HG03442 (cell line): Measurements from ENCODE around the gene ZNF407.
"Not testable (repeated sequence)": the region's sequence is repeated elsewhere in the genome, so short reads cannot be mapped to it uniquely, and the experiment has no call there.

Experiments
- ATAC-seq: cut with Tn5 transposase; IDR thresholded peaks from one replicate; pipeline ENCODE4 v1.9.1; 2021; ENCODE audit warnings: mild to moderate bottlenecking, moderate library complexity; ENCODE audit not compliant: unreplicated experiment

The ZNF407 gene

DNA sequence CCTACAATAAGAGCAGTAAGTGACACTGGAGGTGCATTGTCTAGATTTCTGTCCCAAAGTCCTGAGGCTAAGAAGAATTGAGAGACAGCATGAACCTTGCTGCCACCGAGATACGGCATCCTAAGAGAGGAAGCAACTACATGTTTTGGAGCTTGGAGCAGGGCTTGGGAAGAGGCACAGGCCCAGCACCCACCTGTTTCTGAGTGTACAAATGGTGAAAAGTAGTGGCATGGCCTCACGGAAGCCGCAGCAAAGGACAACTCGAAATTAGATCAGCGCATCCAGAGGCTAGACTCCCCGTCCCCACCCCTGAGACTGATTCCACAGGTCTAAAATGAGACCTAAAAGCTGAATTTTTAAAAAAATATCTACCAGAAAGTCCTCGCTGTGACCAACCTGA, 483.8 kb downstream of the ZNF407 start:
- no peak for ATAC-seq

DNA sequence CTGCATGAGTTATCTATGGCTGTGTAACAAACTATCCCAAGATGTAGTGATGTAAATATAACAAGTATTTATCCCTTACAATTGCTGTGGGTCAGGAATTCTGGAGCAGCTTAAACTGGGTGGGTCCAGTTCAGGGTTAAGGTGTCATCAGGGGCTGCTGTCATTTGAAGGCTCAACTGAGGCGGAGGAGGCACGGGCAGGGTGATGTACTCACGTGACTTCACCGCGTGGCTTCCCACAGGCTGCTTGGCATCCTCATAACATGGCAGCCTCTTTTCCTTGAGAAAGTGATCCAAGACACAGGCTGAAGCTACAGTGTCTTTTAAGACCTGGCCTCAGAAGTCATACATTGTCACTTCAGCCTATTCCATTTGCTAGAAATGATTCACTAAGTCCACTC, 485.5 kb downstream of the ZNF407 start:
- ATAC-seq: no peak

DNA sequence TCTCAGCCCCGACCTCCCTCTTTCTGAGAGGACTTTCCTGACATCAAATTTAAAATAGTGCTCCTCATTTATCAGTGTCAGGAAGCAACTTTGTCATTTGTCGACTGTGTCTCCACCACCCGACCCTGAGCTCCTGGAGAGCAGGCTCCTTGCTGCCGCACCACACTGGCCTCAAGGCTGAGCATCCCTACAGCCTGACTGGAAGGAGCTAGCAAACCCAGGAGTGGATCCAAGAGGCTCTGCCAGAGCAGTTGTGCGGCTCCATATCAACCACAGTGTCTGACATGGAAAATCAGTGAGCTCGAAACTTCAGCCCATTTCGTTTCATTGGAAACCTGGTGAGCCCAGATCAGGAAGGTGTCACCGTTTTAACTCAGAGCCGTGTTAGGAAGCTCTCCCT, 486.1 kb downstream of the ZNF407 start:
- ATAC-seq: no peak

DNA sequence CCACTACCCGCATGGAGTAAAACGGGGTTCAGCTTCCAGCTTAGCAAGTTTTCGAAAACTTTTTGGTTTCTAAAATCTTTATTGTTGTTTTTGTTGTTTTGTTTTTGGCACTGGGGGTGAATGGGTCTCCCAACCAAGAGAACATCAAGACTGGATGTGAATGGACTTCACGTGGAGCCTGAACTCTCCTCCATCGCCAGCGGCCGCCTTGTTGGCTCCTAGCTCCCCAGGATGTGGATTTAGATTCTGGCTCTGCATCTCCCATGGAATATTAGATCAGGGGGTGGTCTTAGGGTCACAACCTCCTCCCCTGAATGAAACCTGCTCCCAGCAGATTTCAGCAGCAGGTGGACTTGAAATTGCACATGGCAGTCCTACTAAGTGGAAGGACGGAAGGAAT, 488.0 kb downstream of the ZNF407 start:
- ATAC-seq: not testable (repeated sequence)

DNA sequence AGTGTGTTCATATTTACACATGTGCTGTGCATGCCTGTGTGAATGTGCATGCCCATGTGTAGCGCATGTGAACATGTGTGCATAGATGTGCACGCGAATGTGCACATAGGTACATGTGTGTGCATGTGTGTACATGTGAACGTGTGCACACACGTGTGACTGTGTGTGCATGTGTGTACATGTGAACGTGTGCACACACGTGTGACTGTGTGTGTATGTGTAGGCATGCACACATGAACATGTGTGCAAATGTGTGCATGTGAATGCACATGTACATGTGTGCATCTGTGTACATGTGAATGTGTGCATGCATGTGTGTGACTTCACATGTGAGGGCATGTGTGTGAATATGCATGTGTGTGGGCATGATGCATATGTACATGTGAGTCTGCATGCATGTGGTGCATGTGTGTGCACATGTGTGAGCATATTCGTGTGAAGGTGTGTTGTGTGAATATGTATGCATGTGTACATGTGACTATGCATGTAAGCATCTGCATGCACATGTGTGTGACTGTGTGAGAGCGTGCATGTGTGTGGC, 488.9 kb downstream of the ZNF407 start:
- no peak for ATAC-seq

DNA sequence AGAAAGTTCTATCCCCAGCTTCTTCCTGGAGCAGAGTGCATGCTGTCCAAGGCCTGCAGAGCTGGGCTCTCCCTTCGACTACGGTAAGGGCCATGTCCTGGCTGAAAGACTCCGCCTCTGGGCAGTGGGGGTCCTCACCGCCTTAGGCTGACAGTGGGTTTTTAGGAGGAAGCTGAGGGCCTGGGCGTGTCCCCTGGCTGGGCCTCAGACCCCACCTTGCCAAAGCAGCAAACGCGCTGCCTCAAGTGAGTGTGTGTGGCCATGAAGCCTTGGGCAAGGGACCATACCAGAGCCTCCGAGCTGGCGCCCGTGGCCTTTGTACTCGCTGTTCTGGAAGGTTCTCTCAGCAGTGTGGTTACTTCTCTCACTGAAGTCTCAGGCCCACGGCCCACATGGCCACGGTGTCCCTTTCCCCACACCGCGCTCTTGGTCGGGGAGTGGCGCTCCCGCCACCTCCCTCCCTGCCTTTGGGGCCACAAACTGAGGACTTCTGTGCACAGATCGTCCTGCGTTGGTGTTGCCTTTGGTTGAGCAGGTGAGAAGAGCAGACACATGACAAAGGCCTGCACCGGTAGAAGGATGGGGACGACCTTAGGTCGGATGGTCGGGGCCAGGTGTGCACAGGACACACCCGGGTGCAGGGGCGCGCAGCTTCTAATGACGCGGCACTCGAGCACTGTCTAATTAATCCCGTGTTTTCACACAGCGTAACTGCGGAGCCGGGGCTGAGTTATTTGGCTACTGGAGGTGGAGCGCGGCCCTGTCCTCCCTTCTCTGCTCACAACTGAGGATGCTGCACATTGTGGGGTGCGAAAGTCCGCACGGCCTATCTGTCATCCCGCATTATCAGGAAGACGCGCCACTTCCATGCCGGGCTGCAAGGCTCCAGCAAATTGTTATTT, 489.7 kb downstream of the ZNF407 start:
- ATAC-seq: no peak

DNA sequence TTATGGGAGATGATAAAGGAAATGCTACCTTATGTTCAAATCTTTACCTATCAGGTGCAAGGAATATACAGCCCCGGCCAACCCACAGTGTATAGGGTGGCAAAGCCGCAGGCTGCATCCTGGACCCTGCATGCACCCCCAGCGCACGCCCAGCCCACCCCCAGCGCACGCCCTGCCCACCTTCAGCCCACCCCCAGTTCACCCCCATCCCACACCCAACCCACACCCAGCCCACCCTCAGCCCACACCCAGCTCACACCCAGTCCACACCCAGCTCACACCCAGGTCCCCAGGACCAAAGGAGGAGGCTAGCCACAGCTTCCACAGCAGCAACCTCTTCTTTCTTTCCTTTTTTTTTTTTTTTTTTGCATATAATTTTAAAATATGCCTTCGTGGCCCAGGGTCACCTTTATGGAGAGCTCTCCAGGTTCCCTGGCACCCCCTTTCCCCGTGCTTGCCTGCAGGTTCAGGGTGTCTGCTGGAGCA, 490.4 kb downstream of the ZNF407 start:
- ATAC-seq: no peak

DNA sequence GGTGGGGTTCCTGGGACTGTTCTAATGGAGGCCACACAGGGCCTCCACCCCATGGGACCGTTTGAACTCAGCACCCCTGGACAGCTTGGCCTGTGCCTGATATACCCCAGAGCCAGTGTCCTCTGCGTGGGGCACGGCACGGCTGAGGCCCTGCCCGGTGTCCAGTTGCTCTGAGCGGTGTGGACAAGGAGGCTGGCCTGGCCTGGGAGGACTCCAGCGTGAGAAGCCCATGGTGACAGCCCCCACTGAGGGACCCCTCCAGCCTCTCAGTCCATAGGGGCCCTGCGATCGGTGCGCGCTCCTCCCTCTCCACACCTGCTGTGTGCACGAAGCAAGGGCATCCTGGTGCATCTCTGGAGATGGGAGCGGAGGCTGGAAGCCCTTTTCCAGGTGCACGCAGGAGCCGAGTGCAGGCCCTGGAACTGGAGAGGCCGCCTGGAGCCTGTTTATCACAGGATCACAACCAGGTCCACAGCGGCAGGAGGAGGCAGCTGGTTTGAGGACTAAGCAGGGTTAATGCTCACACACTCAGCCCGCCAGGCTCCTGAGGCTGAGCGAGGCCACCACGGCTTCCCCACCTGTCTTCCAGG, 491.0 kb downstream of the ZNF407 start:
- no peak for ATAC-seq

DNA sequence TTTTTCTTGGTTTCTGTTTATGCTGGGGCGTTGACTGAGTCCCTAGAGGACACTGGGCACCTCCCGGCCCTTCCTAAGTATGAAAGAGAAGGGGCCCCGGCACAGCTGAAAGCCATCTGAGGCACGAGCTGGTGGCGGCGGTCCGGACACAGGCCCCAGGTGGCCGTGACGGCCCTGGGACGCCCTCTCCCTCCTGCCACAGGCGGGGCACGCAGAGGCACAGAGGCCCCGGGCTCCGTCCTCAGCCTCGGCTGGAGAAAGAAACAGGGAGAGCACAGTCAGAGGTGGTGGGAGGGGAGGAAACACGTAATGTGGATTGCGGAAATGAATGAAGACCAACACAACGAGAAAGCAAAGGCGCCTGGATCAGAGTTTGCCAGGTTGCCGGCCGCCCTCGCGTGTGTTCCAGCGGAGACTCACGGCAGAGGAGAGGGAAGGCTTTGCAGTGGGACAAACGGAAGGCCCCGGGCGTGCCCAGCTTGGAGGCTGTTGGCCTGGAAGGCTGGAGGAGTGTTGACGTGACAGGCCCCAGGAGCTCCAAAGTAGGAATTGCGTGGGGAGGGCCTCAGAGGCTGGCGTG, 492.2 kb downstream of the ZNF407 start:
- ATAC-seq: no peak

DNA sequence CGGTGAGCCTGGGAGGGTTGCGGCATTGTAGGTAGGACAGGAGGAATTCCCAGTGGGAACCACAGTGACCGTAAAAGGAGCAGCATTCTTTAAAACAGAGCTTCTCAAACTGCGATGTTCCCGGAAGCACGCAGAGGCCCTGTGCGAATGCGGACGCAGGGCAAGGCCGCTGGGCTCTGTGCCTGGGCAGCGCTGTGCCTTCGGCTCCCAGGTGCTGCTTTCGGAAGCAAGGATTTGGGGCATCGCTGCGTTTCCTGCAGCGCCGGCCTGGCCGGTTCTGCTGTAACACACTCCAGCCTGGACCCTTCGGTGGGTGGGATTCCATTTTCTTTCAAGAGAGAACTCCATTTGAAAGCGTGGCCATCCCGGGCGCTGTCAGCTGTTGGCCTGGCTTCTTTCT, 492.7 kb downstream of the ZNF407 start:
- ATAC-seq: no peak

DNA sequence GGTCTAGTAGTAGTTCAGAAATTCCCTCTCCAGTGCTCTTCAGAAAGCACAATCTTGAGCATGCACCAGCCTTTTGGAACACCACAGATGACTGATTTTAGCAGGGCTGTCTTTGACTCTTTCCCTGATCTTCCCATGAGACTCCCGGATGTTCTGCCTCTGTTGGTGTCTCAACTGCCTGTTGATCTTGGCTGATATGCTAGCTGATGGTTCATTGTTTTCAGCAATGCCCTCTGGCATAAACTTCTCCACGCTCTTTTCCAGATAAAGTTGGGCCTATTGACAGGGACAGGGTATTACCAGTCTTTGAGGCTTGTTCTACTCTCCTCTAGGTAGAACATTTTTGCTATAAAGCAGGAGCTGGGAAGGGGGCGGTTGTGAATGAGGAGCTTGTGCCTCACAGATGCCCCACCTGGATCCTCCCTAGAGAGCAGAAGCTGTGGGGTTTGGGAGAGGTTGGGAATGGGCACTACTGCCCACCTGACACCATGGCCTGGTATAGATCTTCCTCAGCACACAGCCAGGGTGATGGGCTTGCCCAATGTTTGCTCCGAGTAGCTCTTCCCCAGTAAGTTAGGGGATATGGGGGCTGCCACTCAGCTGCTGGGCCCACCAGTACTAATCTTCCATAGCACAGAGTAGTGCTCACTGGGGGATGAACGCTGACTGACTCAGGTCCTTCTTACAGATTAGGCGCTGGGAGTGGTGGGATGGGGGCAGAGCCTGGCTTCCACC, 500.0 kb downstream of the ZNF407 start:
- no peak for ATAC-seq

DNA sequence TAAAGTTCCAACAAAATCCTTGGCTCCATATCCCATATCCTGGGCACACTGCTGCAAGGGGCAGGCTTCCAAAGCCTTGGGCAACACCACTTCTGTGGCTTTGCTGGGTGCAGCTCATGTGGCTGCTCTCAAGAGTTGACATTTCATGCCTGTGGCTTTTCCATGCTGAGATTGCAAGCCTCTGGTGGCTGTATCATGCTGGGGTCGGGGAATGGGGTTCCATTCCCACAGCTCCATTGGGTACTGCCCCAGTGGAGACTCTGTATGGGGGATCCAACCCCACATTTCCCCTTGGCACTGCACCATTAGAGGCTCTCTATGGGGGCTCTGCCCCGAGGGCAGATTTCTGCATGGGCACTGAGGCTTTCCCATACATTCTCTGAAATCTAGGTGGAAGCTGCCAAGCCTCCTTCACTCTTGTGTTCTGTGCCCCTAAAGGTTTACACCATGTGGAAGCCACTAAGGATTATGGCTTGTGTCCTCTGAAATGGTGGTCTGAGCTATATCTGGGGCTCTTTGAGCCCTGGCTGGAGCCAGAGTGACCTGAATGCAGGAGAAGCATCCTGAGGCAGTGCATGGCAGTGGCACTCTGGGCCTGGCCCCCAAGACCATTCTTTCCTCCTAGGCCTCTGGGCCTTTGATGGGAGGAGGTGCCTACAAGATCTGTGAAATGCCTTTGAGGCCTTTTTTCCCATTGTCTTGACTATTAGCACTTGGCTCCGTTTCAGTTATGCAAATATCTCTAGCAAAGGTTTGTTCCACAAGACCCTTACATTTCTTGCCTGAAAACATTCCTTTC, 503.4 kb downstream of the ZNF407 start:
- ATAC-seq: no peak

DNA sequence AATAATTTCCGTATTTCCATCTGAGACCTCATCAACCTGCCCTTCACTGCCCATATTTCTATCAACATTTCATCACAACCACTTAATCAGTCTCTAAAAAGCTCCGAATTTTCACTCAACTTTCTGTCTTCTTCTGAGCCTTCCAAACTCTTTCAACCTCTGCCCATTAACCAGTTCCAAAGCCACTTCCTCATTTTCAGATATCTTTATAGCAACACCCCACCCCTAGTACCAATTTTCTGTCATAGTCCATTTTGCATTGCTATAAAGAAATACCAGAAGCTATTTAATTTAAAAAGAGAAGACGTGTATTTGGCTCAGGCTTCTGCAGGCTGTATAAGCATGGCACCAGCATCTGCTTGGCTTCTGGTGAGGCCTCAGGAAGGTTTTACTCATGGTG, 504.2 kb downstream of the ZNF407 start:
- no peak for ATAC-seq

DNA sequence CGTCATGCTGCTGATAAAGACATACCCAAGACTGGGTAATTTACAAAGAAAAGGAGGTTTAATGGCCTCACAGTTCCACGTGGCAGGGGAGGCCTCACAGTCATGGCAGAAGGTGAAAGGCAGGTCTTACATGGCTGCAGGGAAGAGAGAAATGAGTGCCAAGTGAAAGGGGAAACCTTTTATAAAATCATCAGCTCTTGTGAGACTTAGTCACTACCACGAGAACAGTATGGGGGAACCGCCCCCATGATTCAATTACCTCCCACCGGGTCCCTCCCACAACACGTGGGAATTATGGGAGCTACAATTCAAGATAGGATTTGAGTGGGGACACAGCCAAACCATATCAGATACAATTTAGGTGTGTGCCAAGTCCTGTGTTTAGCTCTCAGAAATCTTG, 506.4 kb downstream of the ZNF407 start:
- not testable (repeated sequence) for ATAC-seq

DNA sequence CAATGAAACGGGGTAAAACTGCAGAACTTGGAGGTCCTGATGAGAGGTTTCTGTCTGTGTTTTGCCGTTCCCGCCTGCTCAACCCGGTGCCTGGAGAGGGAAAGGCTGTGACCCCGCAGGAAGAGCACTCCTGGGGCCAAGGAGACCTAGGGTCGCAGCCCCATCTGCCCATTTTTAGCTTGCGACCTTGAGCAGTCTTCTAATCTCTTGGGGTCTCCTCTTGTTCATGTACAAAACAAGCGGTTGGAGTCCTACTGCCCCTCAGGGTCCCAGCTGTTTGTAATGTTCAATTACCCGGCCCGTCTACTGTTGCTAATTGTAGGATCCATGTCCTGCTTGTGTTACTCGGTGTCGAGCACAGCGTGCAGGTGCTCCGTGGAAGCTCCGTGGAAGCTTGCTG, 506.8 kb downstream of the ZNF407 start:
- ATAC-seq: no peak

DNA sequence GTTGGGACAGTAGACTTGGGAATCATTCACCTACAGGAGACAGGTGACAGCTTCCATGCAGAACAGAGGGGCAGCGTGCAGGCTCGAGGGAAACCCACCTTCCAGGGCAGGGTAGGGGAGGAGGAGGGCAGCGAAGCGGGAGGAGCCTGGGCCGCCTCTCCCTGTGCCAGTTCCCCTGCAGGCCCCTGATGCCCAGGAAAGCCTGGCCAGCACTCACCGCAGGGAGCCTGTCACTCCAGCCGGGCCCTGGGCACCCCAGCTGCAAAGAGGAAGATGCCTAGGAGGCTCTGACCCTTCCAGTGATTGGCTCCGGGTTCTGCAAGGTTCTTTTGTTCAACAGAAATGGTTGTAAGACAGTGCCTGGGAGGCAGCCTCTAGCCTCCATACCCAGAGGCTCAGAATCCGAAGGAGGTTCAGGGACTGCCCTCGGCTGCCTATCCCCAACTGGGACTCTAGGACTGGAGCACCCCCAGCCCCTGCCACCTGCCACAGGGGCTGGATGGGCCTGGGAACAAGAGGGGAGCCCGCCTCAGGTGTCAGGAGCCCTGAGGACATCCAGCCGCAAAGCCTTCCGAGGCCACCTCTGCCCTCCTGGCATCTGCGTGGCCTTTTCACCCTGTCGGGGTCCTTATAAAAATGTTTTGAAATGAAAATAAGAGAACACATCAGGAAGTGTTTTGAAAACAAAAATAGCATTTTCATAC, 508.0 kb downstream of the ZNF407 start:
- no peak for ATAC-seq

DNA sequence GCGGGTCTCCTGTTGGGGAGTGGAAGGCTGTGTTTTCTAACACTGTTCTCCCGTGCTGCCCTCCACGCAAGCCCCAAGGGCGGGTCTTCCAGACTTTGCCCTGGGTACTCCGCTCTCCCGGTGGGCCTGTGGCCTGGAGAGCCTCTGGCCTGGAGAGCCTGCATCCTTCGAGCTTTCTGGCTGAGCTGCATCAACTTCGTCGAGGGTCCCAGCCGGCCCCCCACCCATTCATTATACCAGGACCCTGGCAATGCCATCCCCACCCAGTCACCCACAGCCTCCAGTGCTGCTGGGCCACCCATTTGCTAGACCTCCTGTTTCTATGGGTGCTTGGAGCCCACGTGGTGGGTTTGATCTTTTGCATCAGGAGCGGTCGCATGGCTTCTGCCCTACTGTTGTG, 509.1 kb downstream of the ZNF407 start:
- no peak for ATAC-seq

DNA sequence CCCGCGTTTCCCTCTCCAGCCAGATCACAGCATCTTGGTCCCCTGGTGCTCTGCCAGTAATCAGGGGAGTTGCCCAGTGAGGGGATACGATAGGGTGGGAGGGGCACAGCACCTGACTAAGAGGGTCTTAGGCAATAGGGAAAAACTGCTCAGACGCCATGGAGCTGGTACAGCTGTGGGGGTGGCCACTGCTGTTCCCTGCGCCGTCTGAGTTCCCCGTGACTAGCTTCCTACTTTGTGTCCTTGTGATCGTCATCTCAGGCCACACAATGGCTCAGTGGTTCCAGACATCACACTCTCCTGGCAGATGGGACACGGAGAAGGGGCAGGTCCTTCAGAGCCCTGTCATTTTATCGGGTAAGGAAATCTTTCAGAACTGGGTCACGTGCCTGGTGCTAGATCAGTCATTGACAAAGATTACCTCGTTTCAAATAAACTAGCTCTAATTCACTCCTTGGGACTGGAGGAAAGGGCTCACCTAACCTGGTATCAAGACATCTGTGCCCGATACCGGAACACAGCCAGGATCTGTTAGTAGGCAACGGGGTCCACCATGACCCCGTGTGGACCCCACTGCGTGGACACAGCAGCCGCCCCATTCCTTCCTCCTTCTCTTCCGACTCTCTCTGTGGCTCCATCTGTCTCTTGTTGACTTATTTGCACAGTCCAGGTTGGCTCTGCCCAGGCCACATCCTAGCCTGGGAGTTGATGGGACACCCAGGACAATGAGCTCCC, 509.7 kb downstream of the ZNF407 start:
- no peak for ATAC-seq

DNA sequence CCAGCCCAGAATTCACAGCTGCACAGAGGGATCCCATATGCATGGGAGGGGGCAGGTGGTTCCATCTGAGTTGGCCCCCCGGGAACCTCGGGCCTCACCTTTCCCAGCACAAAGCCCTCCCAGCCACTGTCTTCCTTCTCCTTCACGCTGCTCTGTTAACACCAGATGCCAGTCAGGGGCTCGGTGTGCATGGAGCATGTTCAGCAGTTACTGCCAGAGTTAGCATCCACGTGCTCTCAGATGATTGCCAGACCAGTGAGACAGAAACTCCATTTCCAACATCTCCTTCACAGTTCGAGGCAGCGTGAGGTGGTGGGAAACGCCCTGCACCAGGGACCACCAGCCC, 510.2 kb downstream of the ZNF407 start:
- no peak for ATAC-seq
